NCI-H524 treated with DMSO at 0.1 percent for 48 hours (cell line): ENCODE measurements around the gene PTGES3.
"Not testable (repeated sequence)": the region's sequence is repeated elsewhere in the genome, so short reads cannot be mapped to it uniquely, and the experiment has no call there.

Source experiments
- DNase-seq: peaks from one replicate; lab custom pipeline; 2025; lab: John Stamatoyannopoulos, UW

Gene PTGES3

GRCh38 chr12:56709759-56710376 lies 21.8 kb upstream of the PTGES3 start:
- DNase-seq, result no peak

- DNase-seq, result not testable (repeated sequence)
Measured at GRCh38 chr12:56704522-56704921, 16.4 kb upstream of the PTGES3 start.

DNA sequence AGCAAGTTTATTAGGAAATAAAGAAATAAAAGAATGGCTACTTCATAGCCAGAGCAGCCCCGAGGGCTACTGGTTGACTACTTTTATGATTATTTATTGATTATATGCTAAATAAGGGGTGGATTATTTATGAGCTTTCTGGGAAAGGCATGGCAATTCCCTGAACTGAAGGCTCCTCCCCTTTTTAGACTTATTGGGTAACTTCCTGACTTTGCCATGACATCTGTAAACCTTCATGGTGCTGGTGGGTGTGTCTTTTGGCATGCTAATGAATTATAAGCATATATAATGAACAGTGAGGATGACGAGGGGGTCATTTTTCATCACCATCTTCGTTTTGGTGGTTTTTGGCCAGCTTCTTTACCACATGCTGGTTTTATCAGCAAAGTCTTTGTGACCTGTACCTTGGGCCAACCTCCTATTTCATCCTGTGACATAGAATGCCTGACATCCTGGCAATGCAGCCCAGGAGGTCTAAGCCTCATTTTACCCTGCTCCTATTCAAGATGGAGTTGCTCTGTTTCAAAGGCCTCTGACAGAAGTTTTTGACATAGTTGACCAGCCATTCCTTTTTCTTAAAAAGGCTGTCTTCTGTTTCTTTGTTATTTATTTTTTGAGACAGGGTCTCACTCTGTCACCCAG lies 11.1 kb upstream of the PTGES3 start:
- DNase-seq, result no peak

DNA sequence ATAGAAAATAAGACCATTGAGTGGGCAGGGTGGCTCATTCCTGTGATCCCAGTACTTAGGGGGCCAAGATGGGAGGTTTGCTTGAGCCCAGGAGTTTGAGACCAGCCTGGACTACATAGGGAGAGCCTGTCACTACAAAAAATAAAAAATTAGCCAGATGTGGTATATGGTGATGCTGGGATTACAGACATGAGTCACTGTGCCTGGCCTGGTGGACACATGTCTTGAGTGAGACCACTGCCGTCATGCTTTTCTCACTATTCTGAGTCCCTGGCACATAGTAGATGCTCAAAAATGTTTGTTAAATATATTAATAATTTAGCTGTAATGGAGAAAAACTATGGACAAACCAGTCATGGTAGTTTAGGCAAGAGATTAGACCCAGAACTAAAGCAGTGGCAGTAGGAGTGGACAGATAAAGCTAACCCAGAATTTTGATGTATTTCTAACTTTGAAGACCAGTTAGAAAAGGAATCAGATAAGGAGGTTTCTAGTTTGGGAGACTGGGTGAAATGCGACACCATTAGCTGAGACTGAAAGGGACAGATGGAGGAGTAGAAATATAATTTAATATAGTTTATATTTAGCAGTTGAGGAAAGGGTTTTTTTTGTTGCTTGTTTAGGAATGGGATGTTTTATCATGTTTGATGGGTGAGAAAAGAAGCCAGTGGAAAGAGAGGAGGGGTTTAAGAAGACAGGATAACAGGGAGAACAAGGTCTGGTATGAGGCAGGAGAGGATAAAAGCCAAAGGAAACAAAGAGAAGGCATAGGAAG lies 7.4 kb upstream of the PTGES3 start:
- DNase-seq, result no peak

DNA sequence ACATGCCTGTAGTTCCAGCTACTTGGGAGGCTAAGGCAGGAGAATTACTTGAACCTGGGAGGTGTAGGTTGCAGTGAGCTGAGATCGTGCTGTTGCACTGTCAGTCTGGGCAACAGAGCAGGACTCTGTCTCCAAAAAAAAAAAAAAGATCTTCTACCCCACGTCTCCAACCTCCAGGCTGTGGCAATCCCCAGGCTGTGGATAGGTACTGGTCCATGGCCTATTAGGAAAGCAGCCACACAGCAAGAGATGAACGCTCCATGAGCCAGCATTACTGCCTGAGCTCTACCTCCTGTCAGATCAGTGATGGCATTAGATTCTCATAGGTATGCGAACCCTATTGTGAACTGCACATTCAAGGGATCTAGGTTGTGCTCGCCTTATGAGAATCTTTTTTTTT lies 6.1 kb upstream of the PTGES3 start:
- DNase-seq, result no peak

GRCh38 chr12:56688846-56689109 lies 694 bp upstream of the PTGES3 start:
- no peak for DNase-seq

DNA sequence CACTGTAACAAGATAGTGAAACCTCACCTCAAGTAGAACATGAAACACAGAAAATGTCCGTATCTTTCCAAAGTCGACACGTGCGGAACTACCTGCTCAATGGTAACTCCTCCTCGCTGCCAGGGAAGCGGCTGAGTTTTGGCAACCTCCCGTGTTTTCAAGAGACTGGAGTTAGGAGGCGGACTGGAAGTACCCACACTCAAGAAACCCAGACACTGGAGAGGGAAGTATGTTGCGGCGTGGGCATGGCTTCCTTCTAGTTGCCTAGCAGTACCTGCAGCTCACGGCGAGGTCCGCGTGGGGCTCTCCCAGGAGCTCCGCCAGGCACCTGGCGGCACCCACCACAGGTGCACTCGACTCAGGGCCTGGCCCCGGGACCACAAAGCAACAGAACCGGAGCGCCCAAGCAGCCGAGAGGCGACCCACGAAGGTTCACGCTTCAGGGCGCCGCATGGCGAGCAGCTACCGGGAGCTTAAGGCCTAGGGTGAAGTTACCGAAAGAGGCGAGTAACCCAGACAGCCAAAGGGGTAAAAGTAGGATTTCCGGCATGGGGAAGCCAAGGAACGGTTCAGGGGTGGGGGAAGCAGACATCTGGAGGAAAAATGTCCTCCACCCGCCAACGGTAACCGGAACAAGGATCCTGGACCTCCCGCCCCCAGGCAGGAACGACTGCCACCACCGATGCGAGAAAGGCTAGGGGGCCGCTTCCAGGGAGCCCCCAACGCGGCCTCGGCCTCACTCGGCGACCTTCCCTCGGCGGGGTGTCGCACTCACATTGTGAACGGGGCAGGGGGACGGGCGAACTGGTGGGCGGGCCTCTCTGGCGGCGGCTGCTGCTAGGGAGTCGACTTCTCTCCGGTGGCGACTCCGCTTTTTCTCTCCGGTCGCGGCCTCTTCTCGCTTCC lies 608 bp downstream of the PTGES3 start:
- DNase-seq, result no peak

DNA sequence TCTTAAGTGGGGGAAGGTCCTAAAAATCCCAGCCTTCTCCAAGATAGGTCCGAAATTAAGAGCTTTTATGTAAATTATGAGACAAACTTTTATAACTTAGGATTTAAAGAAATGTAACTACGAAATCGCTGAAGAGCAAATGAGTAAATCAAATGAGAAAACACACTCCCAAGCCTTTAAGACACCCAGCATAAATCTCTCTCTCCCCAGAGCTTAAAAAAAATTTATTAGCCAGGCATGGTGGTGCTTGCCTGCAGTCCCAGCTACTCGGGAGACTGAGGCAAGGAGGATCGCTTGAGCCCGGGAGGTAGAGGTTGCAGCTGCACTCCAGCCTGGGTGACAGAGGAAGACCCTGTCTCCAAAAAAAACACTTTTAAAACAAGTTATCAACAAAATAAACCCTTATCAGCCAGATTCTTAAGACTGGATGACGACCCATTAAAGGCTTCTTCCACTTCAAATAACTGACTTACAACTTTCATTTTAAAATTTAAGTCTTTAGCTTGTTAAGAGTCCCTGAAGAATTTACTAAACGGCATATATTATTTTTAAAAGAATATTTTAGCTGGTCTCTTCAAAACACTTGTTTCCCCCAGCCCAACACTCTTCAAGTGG lies 3.2 kb downstream of the PTGES3 start:
- no peak for DNase-seq

GRCh38 chr12:56682323-56682722 lies 5.8 kb downstream of the PTGES3 start:
- no peak for DNase-seq

- no peak for DNase-seq
Measured at GRCh38 chr12:56679883-56680575, 8.1 kb downstream of the PTGES3 start.

- DNase-seq, result no peak
Measured at GRCh38 chr12:56678852-56679251, 9.2 kb downstream of the PTGES3 start.

DNA sequence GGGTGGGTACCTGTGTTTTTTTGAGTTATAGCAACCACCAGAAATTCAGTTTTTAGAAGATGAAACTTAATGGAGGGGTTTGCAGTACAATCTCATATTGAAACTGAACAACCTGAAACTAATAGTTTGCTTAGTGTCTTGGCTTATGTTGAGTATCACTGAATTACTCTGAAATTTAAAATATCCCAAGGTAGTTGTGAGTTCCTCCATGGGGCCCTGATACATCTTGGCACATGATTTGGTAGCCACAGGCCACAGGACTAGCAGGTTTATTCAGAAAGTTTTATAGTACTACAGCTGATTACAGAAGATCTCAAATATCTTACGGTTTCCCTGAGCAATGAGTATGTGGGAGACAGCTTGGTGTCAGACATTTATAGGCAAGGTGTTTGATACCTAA lies 10.4 kb downstream of the PTGES3 start:
- DNase-seq, result no peak

- no peak for DNase-seq
Measured at GRCh38 chr12:56676851-56677580, 11.1 kb downstream of the PTGES3 start.

- DNase-seq, result no peak
Measured at GRCh38 chr12:56671608-56672007, 16.5 kb downstream of the PTGES3 start.

DNA sequence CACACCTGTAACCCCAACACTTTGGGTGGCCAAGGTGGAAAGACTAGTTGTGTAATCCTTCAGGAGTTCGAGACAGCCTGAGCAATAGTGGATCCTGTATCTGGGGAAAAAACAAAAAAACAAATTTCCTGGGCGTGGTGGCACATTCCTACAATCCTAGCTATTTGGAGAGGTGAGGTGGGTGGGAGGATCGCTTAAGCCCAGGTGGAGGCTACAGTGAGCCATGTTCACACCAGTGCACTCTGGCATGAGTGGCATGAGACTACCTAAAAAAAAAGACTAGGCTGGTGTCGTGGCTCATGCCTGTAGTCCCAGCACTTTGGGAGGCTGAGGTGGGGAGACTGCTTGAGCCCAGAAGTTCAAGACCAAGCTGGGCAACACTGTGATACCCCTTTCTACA lies 17.2 kb downstream of the PTGES3 start:
- no peak for DNase-seq

- DNase-seq, result no peak
Measured at GRCh38 chr12:56668197-56668457, 20.0 kb downstream of the PTGES3 start.

GRCh38 chr12:56661979-56662638 lies 26.0 kb downstream of the PTGES3 start:
- DNase-seq, result no peak

DNA sequence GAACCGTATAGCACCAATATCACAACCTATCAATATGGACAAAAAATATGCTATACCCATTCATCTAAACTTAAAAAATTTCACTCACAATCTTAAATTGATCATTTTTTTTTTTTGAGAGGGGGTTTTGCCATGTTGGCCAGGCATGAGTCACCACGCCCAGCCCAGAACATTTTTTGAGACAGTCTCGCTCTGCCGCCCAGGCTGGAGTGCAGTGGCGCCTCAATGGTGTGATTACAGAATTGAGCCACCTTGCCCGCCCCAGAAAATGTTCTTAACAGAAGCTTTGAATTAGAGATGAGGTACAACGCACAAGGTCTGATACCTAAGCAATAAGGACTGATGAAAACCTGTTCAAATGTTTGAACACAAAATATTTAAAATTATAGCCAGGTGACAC lies 26.5 kb downstream of the PTGES3 start:
- no peak for DNase-seq

- DNase-seq, result no peak
Measured at GRCh38 chr12:56658921-56659320, 29.2 kb downstream of the PTGES3 start.
